Esophagus muscularis mucosa (tissue), 3 donors: ENCODE results near the gene DUSP9.

Source experiments
- POLR2A ChIP-seq: fragments of 450-650 bp; IDR thresholded peaks from one replicate; pipeline ENCODE4 v1.6.1; 2017; ENCODE audit warnings: antibody characterized with exemption, moderate library complexity, mild to moderate bottlenecking, low read depth
- POLR2AphosphoS5 ChIP-seq, 2 donors: sonication (generic); formaldehyde crosslinking; IDR thresholded peaks; one replicate each; pipeline ENCODE4 v1.6.1; 2017; ENCODE audit warnings: antibody characterized with exemption in 2 of 2
- TF ChIP-seq, protein P1 (sequence below), 3 experiments: fragments of 200-600 bp in 2 of 3; fragments of 450-650 bp in 1 of 3; sonication (generic) in 2 of 3; IDR thresholded peaks; one replicate each; pipeline ENCODE4 v1.5.1; 2017 to 2019; ENCODE audit warnings: antibody characterized with exemption in 3 of 3, mild to moderate bottlenecking in 2 of 3, moderate library complexity in 1 of 3

DNA sequence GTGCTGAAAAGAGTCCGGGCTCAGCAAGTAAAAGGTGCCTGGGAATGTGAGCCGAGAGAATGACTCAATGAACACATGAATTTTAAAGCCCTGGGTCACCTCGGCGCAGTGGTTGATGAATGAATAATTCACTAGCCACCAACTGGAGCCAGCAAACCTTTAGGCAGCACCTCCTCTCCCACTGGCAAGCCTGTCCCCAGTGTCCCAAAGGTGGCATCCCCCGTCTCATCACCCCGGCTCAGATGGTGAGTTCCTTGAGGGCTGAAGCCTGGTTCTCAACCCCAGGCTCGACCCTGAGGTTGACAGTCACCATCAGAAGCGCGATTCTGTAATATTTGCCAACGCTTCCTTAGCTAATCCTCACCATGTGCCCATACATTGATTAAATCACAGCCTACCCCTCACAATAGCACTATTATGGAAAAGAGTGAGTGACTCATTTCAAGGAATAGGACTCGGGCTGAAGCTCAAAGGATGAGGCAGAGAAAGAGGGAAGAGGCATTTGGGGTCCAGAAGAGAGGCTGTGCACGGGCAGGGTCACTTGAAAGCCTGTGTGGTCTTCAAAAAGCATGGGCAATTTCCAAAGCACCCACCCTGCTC, 45.4 kb upstream of the DUSP9 start:
- TF ChIP-seq, protein P1, sequence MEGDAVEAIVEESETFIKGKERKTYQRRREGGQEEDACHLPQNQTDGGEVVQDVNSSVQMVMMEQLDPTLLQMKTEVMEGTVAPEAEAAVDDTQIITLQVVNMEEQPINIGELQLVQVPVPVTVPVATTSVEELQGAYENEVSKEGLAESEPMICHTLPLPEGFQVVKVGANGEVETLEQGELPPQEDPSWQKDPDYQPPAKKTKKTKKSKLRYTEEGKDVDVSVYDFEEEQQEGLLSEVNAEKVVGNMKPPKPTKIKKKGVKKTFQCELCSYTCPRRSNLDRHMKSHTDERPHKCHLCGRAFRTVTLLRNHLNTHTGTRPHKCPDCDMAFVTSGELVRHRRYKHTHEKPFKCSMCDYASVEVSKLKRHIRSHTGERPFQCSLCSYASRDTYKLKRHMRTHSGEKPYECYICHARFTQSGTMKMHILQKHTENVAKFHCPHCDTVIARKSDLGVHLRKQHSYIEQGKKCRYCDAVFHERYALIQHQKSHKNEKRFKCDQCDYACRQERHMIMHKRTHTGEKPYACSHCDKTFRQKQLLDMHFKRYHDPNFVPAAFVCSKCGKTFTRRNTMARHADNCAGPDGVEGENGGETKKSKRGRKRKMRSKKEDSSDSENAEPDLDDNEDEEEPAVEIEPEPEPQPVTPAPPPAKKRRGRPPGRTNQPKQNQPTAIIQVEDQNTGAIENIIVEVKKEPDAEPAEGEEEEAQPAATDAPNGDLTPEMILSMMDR (IDR thresholded peaks at IDR 0.05) = no peak
- no peak for TF ChIP-seq POLR2AphosphoS5 (IDR thresholded peaks at IDR 0.05)
- no peak for TF ChIP-seq POLR2A
